ENCODE data around the gene WDHD1. TPM values are rescaled to one million over a fixed set of nuclear protein-coding genes. Genes with fewer than 3 reads are reported as not detected.

The WDHD1 gene
- total RNA-seq, 4 donors from 2014 or later: 1.2 to 2.3 (median 1.9) TPM

- TF ChIP-seq POLR2A (IDR thresholded peaks at IDR 0.05): no peak
- TF ChIP-seq CTCF (IDR thresholded peaks at IDR 0.05): no peak
- Histone ChIP-seq H3K27ac (no peak overlapping the region), H3K4me3 (replicated peaks in 1 of 3) (no peak overlapping the region), H3K36me3 (no peaks in the 10 kb centered on the region), H3K9me3 (no peaks in the 10 kb centered on the region), H3K27me3 (no peaks in the 10 kb centered on the region), H3K4me1 (no peaks in the 10 kb centered on the region)
- intact Hi-C loops (cut with DNase I): no loop called here
- 74 to 76% methylated on average over 3 of the region's 3 CpGs for WGBS, 2 donors
- DNase-seq: no peak
Measured at GRCh38 chr14:54922598-54922997, 104.3 kb downstream of the WDHD1 start.

GRCh38 chr14:54920052-54920451, 106.8 kb downstream of the WDHD1 start:
- WGBS, 2 donors: 55 to 69% methylated on average over 1 of the region's 1 CpG
- H3K27me3 ChIP-seq: no peaks in the 10 kb centered on the region
- H3K36me3 ChIP-seq: no peaks in the 10 kb centered on the region
- intact Hi-C loops (cut with DNase I): no loop called here
- no peaks in the 10 kb centered on the region for H3K4me1 ChIP-seq
- no peaks in the 10 kb centered on the region for H3K9me3 ChIP-seq
- TF ChIP-seq CTCF (IDR thresholded peaks at IDR 0.05) (no peak), POLR2A (IDR thresholded peaks at IDR 0.05) (no peak)
- no peak for DNase-seq
- H3K4me3 ChIP-seq (replicated peaks in 1 of 3): no peak overlapping the region
- no peak overlapping the region for H3K27ac ChIP-seq

- no peak for DNase-seq
- Histone ChIP-seq H3K36me3 (no peaks in the 10 kb centered on the region), H3K27ac (no peak overlapping the region), H3K4me1 (no peaks in the 10 kb centered on the region), H3K27me3 (no peaks in the 10 kb centered on the region), H3K9me3 (no peaks in the 10 kb centered on the region), H3K4me3 (replicated peaks in 1 of 3) (no peak overlapping the region)
- intact Hi-C loops (cut with DNase I): no loop called here
- no peak for TF ChIP-seq CTCF (IDR thresholded peaks at IDR 0.05)
- TF ChIP-seq POLR2A (IDR thresholded peaks at IDR 0.05): no peak
Measured at GRCh38 chr14:54919330-54919729, 107.6 kb downstream of the WDHD1 start.

- Histone ChIP-seq H3K36me3 (no peaks in the 10 kb centered on the region), H3K4me1 (no peaks in the 10 kb centered on the region), H3K4me3 (replicated peaks in 1 of 3) (no peak overlapping the region), H3K27me3 (no peaks in the 10 kb centered on the region), H3K27ac (no peak overlapping the region), H3K9me3 (no peaks in the 10 kb centered on the region)
- TF ChIP-seq POLR2A (IDR thresholded peaks at IDR 0.05) (no peak), CTCF (IDR thresholded peaks at IDR 0.05) (no peak)
- WGBS, 2 donors: 81% methylated on average over 5 of the region's 5 CpGs
- no peak for DNase-seq
- intact Hi-C loops (cut with DNase I): no loop called here
Measured at GRCh38 chr14:54918427-54918826, 108.5 kb downstream of the WDHD1 start.

GRCh38 chr14:54916101-54916500, 110.8 kb downstream of the WDHD1 start:
- no peak overlapping the region for H3K27ac ChIP-seq
- H3K4me1 ChIP-seq: no peaks in the 10 kb centered on the region
- no peak for DNase-seq
- H3K4me3 ChIP-seq (replicated peaks in 1 of 3): no peak overlapping the region
- H3K27me3 ChIP-seq: no peaks in the 10 kb centered on the region
- WGBS, 2 donors: 89 to 100% methylated on average over 1 of the region's 1 CpG
- H3K9me3 ChIP-seq: no peaks in the 10 kb centered on the region
- intact Hi-C loops (cut with DNase I): no loop called here
- no peak for TF ChIP-seq POLR2A (IDR thresholded peaks at IDR 0.05)
- no peak for TF ChIP-seq CTCF (IDR thresholded peaks at IDR 0.05)
- H3K36me3 ChIP-seq: no peaks in the 10 kb centered on the region

Measured in thyroid gland (tissue), 4 donors.